ENCODE data around the gene RPL35A. TPM values are rescaled to one million over a fixed set of nuclear protein-coding genes. Genes with fewer than 3 reads are reported as not detected.

The RPL35A gene
- total RNA-seq, 1 donor from 2014 or later, result 775 TPM

DNA sequence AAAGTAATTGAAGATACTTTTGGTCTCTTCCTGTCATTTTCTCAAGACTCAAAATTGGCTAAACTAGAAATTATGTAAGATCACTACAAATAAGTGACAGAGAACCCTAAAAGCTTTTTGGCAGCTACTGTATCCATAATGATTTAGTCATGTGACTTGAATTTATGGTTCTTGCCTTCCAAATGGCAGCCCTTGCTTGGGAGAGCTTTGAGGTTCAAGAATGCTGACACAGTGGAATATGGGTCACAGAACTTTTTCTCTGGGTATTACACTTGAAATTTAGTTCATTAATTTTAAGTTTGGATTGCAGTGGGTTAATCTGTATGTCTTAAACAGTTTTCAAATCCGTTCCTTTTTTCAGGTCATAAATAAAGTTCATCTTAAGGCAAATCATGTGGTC is 24.0 kb downstream of the RPL35A start:
- TF ChIP-seq, protein P1, sequence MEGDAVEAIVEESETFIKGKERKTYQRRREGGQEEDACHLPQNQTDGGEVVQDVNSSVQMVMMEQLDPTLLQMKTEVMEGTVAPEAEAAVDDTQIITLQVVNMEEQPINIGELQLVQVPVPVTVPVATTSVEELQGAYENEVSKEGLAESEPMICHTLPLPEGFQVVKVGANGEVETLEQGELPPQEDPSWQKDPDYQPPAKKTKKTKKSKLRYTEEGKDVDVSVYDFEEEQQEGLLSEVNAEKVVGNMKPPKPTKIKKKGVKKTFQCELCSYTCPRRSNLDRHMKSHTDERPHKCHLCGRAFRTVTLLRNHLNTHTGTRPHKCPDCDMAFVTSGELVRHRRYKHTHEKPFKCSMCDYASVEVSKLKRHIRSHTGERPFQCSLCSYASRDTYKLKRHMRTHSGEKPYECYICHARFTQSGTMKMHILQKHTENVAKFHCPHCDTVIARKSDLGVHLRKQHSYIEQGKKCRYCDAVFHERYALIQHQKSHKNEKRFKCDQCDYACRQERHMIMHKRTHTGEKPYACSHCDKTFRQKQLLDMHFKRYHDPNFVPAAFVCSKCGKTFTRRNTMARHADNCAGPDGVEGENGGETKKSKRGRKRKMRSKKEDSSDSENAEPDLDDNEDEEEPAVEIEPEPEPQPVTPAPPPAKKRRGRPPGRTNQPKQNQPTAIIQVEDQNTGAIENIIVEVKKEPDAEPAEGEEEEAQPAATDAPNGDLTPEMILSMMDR (IDR thresholded peaks at IDR 0.05; ENCODE audit: borderline replicate concordance), result no peak
- H3K27me3 ChIP-seq (ENCODE audit: low read depth), result no peaks in the 10 kb centered on the region
- no peaks in the 10 kb centered on the region for H3K4me1 ChIP-seq
- peaks cover 17% of the 10 kb centered on the region for H3K9me3 ChIP-seq (replicated peaks)
- no peak overlapping the region for H3K4me3 ChIP-seq
- no peak overlapping the region for H3K27ac ChIP-seq (replicated peaks)
- DNase-seq, result no peak
- H3K36me3 ChIP-seq, result peaks cover 23% of the 10 kb centered on the region
- intact Hi-C loops (cut with micrococcal nuclease), result no loop called here

DNA sequence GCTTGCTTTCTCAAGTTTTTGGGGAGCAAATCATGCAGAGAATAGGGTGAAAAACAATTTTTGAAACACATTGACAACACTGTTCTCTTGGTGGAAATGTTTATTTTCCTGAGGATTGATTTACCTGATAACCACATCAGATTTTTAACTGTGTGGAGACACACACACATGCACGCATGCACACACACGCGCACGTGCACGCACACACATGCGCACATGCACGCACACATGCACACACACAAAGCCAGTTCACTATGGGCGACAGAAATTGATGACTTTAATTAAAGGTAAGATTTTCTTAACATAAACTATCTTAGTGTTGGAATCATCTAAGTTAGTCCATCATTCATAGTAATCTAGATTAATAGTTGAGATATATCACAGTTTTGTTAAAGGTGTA is 25.3 kb downstream of the RPL35A start:
- Histone ChIP-seq H3K9me3 (replicated peaks) (peaks cover 17% of the 10 kb centered on the region), H3K27ac (replicated peaks) (no peak overlapping the region), H3K4me3 (no peak overlapping the region), H3K27me3 (ENCODE audit: low read depth) (no peaks in the 10 kb centered on the region), H3K36me3 (peaks cover 26% of the 10 kb centered on the region), H3K4me1 (no peaks in the 10 kb centered on the region)
- DNase-seq, result no peak
- intact Hi-C loops (cut with micrococcal nuclease), result no loop called here
- TF ChIP-seq, protein P1 (IDR thresholded peaks at IDR 0.05; ENCODE audit: borderline replicate concordance), result no peak

DNA sequence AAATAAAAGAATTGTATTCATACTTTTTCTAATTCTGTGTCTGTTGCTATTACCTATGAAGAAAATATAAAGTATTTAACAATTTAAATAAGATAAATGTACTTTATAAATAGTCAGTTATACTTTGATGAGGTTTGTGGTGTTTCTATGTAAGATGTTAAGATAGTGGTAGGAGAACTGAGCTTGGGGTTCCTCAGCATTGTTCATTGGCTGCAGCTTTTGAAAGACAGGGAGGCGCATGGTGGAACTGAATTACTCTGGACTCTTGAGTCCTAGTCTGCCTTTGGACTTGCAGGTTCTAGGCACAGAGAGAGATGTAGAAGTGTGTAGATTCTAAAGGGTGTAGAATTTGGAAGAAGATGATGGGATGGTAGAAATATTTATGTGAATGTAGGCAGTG is 33.1 kb downstream of the RPL35A start:
- H3K4me3 ChIP-seq, result no peak overlapping the region
- H3K36me3 ChIP-seq, result peaks cover 39% of the 10 kb centered on the region
- intact Hi-C loops (cut with micrococcal nuclease), result no loop called here
- no peak for DNase-seq
- no peaks in the 10 kb centered on the region for H3K27me3 ChIP-seq (ENCODE audit: low read depth)
- H3K4me1 ChIP-seq, result no peaks in the 10 kb centered on the region
- H3K9me3 ChIP-seq (replicated peaks), result no peaks in the 10 kb centered on the region
- H3K27ac ChIP-seq (replicated peaks), result no peak overlapping the region
- TF ChIP-seq, protein P1 (IDR thresholded peaks at IDR 0.05; ENCODE audit: borderline replicate concordance), result no peak

DNA sequence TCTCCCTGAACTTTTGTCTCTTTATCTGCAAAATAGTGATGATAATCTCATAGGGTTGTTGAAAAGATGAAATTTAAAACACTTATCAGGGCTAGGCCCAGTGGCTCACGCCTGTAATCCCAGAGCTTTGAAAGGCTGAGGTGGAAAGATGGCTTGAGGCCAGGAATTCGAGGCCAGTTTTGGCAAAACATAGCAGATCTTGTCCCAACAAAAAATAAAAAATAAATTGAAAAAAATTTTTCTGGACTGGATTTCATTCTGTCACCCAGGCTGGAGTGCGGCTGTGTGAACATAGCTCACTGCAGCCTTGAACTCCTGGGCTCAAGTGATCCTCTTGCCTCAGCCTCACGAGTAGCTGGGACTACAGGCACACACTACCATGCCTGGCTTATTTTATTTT is 39.7 kb downstream of the RPL35A start:
- no peak for DNase-seq
- intact Hi-C loops (cut with micrococcal nuclease), result no loop called here
- Histone ChIP-seq H3K36me3 (peaks cover 37% of the 10 kb centered on the region), H3K4me1 (no peaks in the 10 kb centered on the region), H3K27ac (replicated peaks) (no peak overlapping the region), H3K27me3 (ENCODE audit: low read depth) (no peaks in the 10 kb centered on the region), H3K9me3 (replicated peaks) (no peaks in the 10 kb centered on the region), H3K4me3 (no peak overlapping the region)
- TF ChIP-seq, protein P1 (IDR thresholded peaks at IDR 0.05; ENCODE audit: borderline replicate concordance), result no peak

DNA sequence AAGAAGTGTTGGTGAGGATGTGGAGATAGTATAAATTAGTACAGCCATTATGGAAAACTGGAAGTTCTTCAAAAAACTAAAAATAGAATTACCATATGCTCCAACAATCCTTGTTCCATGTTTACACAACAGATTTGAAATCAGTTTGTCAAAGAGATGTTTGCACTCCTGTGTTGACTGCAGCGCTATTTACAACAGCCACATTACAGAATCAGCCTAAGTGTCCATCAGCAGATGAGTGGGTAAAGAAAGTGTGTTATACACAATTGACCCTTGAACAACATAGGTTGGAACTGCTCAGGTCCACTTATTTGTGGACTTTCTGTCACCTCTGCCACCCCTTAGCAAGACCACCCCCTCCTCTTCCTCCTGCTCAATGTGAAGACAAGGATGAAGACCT is 44.7 kb downstream of the RPL35A start:
- H3K36me3 ChIP-seq, result peaks cover 35% of the 10 kb centered on the region

More for the DNA sequence above, 44.7 kb downstream of the RPL35A start:
- H3K9me3 ChIP-seq (replicated peaks), result no peaks in the 10 kb centered on the region
- H3K27me3 ChIP-seq (ENCODE audit: low read depth), result no peaks in the 10 kb centered on the region
- intact Hi-C loops (cut with micrococcal nuclease), result no loop called here
- DNase-seq, result no peak
- H3K4me1 ChIP-seq, result no peaks in the 10 kb centered on the region
- no peak overlapping the region for H3K27ac ChIP-seq (replicated peaks)
- no peak overlapping the region for H3K4me3 ChIP-seq
- TF ChIP-seq, protein P1 (IDR thresholded peaks at IDR 0.05; ENCODE audit: borderline replicate concordance), result no peak

All from left ventricle myocardium inferior (tissue), 1 donor.